HG03575 (cell line): Measurements from ENCODE around the gene GSTO1.

Source experiments
- ATAC-seq: cut with Tn5 transposase; IDR thresholded peaks from one replicate; pipeline ENCODE4 v1.9.1; 2021; ENCODE audit not compliant: unreplicated experiment, insufficient number of reproducible peaks, low FRiP score; ENCODE audit errors: extremely low read depth

The GSTO1 gene

GRCh38 chr10:104316321-104317099 is 61.8 kb downstream of the GSTO1 start:
- ATAC-seq = no peak
